Stimulated activated CD4-positive, alpha-beta T cell treated with anti-CD3 and anti-CD28 coated beads, TNF-alpha, amount 100 ng/mL, for 48 hours (primary cell): ENCODE measurements around the gene GYS1.

ENCODE experiments used
- DNase-seq, 3 donors: peaks; one replicate each; pipeline ENCODE4 v3.0.0-alpha.2; 2020; ENCODE audit warnings: low read depth in 3 of 3

GYS1 gene

DNA sequence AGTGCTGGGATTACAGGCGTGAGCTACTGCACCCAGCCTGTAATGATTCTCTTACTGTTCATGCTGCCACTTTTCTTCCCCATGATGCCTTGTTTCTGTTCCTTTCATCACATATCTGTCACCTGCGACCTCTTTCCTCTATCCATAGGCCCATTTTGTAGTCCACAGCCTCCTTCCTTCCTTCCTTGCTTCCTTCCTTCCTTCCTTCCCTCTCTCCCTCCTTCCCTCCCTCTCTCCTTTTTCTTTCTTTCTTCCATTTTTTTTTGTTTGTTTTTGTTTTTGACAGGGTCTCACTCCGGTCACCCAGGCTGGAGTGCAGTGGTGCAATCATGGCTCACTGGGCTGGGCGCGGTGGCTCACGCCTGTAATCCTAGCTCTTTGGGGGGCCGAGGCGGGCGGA, 4.2 kb downstream of the GYS1 start:
- no peak for DNase-seq

DNA sequence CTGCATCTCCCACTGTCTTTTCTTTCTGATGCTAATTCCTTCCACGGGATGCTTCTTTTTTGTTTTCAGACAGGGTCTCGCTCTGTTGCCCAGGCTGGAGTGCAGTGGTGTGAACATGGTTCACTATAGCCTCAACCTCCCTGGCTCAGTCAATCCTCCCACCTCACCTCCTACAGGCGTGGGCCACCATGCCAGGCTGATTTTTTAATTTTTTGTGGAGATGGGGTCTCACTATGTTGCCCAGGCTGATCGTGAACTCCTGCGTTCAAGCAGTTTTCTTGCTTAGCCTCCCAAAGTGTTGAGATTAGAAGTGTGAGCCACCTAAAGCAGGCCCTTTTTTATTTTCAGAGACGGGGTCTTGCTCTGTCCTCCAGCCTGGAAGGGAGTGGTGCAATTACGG, 4.8 kb downstream of the GYS1 start:
- no peak for DNase-seq

DNA sequence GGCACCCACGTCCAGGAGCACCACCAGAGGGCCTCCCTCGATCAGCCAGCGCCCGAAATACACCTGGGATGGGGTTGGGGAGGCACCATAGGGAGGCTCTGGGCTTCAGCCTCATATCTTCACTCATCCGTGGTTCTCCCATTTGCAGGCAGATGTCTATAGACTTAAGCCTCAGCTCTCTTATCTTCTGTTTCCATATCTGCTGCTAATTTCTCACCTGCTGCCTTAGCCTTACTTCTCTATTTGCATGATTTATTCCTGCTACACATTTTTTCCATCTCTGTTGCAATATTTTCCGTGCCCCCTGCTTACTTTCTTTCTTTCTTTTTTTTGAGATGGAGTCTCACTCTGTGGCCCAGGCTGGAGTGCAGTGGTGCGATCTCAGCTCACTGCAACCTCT, 5.8 kb downstream of the GYS1 start:
- DNase-seq, result no peak

DNA sequence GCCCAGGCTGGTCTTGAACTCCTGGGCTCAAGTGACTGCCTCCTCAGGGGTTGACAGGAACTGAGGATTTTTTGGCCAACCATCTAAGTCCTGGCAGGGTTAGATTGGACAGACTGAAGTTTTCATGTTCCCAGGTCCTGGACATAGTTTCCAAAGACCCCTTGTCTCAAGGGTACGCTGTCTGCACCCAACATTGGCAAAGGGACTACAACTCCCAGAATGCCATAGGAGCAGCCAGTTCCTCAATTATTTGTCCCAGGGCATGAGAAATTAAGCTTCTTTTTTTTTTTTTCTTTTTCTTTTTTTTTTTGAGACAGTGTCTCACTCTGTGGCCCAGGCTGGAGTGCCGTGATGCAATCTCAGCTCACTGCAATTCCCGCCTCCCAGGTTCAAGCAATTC, 6.9 kb downstream of the GYS1 start:
- DNase-seq, result no peak

GRCh38 chr19:48985711-48986110, 7.4 kb downstream of the GYS1 start:
- DNase-seq, result no peak

DNA sequence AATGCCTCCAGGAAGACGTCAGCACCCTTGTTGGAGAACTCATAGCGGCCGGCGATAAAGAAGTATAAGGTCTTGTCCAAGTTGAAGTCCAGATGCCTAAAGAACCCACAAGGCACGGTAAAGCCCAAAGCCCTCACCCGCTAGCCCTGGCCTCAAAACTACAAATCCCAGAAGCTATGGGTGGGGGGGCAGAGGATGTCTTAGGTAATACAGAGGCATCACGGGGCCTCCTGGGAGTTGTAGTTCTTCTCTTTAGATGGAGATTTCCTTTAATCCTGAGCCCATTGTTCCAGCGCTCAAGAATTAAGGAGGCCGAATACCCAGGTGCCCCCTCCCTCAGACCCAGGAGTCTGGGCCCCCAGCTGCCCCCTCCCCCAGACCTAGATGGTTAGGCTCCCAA, 10.8 kb downstream of the GYS1 start:
- DNase-seq, result no peak

DNA sequence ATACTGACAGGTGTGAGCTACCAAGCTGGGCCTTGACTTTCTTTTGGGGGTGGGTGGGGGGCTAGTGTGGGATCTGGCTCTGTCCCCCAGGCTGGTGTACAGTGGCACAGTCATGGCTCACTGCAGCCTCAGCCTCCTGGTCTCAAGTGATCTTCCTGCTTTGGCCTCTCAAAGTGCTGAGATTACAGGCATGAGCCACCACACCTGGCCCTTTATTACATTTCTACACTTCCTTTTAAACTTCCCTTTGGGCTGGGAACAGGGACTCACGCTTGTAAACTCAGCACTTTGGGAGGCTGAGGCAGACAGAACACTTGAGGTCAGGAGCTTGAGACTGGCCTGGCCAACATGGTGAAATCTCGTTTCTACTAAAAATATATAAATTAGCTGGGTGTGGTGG, 16.0 kb downstream of the GYS1 start:
- no peak for DNase-seq

GRCh38 chr19:48975947-48976847, 16.9 kb downstream of the GYS1 start:
- no peak for DNase-seq

- peak; percentile 52 to 87 (median 74) for DNase-seq
These were observed 22.1 kb downstream of the GYS1 start for GRCh38 chr19:48970923-48971395.

DNA sequence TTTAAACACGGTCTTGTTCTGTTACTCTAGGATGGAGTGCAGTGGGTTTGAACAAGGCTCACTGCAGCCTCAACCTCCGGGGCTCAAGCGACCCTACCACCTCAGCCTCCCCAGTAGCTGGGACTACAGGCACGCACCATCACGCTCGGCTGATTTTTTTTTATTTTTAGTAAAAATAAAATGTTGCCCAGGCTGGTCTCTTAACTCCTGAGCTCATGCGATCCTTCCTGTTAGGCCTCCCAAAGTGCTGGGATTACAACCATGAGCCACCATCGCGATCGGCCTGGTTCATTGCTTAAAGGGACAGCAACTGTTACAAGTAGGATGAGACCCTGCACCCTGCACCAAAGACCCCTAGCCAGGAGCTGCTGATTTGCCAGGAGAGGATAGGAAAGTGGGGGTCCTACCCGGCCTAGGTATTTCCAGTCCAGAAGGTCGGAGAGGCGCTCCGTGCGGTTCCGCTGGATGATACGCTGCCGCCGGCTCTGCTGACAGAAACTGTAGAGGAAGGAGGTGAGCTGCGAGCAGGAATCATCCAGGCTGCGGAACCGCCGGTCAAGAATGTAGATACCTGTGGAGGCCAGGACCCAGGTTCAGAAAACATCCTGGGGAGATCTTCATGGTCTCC, 22.9 kb downstream of the GYS1 start:
- DNase-seq, result no peak

DNA sequence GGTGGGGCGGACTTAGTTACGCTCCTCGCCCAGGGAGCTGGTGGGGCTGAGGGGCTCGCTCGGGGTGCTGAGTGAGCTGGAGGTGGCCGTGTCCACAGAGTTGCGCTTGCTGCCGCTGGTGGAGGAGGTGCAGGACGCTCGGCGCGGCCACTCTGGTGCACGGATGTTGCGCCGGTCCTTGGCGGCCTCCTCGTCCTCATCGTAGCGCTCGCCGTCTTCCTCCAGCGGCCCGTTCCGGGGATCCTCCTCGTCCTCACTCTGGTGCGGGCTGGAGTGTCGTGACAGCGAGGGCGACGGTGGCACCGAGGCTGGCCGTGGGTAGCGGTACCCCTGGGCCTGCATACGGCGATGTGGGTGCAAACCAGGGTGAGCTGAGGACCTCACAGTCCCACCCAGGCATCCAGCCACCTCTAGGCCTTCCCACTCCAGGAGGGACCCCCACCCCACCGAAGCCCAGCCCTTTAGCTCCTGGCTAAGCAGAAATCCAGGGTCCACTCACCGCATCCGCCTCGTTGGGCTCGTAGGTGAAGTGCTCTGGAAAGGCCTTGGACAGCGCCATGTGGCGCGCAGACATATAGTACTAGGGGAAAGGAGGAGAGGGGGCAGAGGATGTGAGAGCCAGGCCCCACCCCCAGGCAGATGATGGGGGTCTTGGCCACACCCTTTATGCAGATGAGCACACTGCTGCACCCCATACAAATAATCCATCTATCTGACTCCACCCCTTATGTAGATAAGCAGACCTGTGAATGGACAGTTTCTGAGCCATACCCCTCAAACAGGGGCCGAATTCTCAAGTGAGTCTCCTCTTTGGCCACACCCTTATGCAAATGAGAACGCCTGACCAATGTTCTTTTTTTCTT, 23.6 kb downstream of the GYS1 start:
- DNase-seq, result no peak

DNA sequence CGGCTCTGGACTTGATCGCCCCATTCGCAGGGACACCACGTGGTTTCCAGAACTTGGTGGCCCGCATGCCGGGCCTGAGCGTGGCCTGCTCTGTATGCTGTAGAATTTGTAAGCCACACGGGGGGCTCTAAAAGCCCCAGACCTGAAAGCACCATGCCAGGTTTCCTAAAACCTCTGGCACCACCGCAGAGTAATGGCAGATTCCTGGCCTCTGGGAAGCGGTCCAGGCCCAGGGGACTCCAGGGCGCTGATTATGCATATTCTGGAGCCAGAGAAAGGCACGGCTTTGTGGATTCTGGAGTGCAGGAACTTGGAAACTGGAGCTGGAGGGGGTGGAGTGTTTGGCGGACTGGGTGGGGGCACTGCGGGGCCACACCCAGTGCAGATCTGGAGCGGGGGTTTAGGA, 24.3 kb downstream of the GYS1 start:
- no peak for DNase-seq

GRCh38 chr19:48968179-48968661, 24.9 kb downstream of the GYS1 start:
- no peak for DNase-seq

GRCh38 chr19:48967346-48968178, 25.5 kb downstream of the GYS1 start:
- no peak for DNase-seq

DNA sequence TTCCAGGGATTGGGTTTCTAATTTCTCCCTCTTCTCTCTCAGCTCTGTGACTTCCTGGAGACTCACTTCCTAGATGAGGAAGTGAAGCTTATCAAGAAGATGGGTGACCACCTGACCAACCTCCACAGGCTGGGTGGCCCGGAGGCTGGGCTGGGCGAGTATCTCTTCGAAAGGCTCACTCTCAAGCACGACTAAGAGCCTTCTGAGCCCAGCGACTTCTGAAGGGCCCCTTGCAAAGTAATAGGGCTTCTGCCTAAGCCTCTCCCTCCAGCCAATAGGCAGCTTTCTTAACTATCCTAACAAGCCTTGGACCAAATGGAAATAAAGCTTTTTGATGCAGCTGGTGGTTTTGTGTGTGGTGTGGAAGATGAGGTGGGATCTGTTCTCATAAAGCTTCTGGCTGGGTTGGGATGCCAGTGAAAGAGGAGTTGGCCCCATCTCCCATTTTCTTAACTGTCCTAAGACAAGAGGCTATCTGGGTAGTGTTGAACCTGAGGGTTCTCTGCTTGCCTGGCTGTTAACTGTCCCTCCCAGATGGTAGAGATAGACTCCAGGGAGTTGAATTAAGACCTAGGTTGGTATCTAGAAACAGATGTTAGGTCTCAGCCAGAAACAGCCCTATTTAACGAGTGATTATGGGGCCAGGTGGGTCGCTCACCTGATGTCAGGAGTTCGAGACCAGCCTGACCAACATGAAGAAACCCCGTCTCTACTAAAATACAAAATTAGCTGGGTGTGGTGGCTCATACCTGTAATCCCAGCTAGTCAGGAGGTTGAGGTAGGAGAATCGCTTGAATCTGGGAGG, 26.4 kb downstream of the GYS1 start:
- no peak for DNase-seq

DNA sequence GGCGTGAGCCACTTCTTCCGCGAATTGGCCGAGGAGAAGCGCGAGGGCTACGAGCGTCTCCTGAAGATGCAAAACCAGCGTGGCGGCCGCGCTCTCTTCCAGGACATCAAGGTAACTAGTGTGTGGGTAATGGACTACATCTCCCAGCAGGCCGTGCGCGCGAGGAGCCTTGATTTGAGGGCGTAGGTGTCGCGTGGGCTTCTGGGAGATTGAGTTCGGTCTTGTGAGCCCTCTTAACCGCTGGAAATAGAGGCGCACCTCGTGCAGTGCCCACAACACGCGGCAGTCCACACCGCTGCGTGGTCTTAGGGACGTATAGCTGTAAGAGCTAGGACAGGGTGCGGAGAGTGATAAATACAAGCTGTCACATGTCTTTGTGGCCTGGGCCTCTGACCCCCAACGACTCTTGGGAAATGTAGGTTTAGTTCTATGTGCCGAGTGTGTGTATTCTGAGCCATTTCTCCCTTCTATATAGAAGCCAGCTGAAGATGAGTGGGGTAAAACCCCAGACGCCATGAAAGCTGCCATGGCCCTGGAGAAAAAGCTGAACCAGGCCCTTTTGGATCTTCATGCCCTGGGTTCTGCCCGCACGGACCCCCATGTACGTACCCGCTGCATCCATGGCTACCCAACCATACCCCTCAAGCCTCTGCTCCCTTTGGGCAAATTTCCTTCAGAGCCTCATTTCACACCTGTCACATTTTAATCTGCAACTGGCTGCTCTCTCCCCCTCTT, 27.1 kb downstream of the GYS1 start:
- peak; percentile 83 to 86 (median 86) for DNase-seq

DNA sequence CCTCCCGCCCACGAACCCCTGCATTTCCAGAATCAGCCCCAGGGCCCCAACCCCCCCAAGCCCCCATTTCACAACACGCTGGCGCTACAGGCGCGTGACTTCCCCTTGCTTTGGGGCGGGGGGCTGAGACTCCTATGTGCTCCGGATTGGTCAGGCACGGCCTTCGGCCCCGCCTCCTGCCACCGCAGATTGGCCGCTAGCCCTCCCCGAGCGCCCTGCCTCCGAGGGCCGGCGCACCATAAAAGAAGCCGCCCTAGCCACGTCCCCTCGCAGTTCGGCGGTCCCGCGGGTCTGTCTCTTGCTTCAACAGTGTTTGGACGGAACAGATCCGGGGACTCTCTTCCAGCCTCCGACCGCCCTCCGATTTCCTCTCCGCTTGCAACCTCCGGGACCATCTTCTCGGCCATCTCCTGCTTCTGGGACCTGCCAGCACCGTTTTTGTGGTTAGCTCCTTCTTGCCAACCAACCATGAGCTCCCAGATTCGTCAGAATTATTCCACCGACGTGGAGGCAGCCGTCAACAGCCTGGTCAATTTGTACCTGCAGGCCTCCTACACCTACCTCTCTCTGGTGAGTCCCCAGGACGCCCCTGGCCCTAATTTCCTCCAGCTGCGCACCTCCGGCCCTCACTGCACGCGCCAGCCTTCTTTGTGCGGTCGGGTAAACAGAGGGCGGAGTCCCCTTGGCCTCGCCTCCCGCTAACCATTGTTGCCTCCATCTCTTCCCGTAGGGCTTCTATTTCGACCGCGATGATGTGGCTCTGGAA, 27.9 kb downstream of the GYS1 start, which contains the start of gene FTL:
TSS of gene FTL (plus strand) at position 270 of the 766 bp plus-strand sequence. CDS start at position 469, 199 bp downstream.
- peak; percentile 82 to 93 (median 85) for DNase-seq

DNA sequence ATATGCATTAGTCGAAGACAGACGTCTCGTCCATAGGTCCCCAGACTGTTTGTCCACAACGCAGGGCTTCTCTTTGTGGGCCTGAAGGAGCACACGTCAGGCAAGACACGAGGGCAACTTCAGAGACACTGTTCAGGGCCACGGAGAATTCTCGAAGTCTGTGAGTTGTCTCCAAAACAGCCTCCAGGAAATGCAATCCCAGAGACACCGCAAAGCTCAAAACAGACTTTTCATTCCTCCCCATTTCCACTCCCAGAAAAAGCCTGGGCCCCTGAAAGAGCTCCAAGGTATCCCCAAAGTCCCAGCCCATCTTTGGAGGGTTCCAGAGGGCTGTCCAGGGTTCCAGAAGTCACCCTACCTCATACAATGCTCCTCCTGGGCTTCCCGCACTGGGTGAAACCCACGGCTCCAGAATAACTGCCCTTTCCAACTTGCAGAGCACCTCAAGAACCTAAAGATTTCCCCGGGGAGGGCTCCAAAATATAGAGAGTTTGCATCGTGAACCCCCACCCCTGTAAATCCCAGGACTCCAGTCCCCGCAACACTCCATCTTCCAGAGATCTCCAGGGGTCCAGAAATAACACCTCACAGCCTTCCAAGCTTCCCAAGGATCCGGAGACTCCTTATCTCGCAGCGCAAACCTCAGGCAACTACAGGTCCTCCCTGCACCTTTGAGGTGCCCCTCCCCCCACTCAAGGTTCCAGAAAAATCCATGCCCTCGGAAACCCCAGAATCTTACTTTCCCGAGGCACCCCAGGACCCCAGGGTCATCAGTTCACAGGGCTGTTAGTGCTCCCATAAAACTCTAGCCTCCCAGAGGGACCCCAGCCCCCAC, 28.7 kb downstream of the GYS1 start:
- DNase-seq, result no peak
